Loucy (cell line): ENCODE measurements around the gene UBASH3A.

Experiments
- H2AFZ ChIP-seq: fragments of 200-600 bp; sonication (generic); 2 replicates; pipeline ENCODE4 v1.6.0; 2016; ENCODE audit warnings: antibody characterized with exemption, mild to moderate bottlenecking, low read length, moderate library complexity
- H3F3A ChIP-seq: fragments of 200-600 bp; 2 replicates; pipeline ENCODE4 v1.6.0; 2016; ENCODE audit warnings: antibody characterized with exemption, low read depth, mild to moderate bottlenecking
- H3K27me3 ChIP-seq: fragments of 200-600 bp; sonication (generic); 2 replicates; pipeline ENCODE4 v1.6.1; 2014; ENCODE audit warnings: low read length, mild to moderate bottlenecking; ENCODE audit not compliant: insufficient read depth, poor library complexity, severe bottlenecking
- H3K36me3 ChIP-seq: fragments of 200-600 bp; sonication (generic); 2 replicates; pipeline ENCODE4 v1.6.1; 2016; ENCODE audit warnings: low read length; ENCODE audit not compliant: insufficient read depth
- H3K4me1 ChIP-seq: fragments of 200-600 bp; sonication (generic); 2 replicates; pipeline ENCODE4 v1.5.1; 2014; ENCODE audit warnings: low read length, mild to moderate bottlenecking; ENCODE audit not compliant: insufficient read depth, poor library complexity, severe bottlenecking
- H3K4me2 ChIP-seq: fragments of 200-600 bp; sonication (generic); 2 replicates; pipeline ENCODE4 v1.6.0; 2014; ENCODE audit warnings: antibody characterized with exemption, low read length, low read depth, mild to moderate bottlenecking; ENCODE audit not compliant: poor library complexity, severe bottlenecking
- H3K4me3 ChIP-seq: fragments of 200-600 bp; sonication (generic); 2 replicates; pipeline ENCODE4 v1.5.1; 2014; ENCODE audit warnings: low read length, mild to moderate bottlenecking, mixed read lengths; ENCODE audit not compliant: poor library complexity, severe bottlenecking
- H3K79me2 ChIP-seq: fragments of 200-600 bp; sonication (generic); 2 replicates; pipeline ENCODE4 v1.6.1; 2014; ENCODE audit warnings: low read length; ENCODE audit not compliant: insufficient read depth
- H3K9ac ChIP-seq: fragments of 200-600 bp; sonication (generic); 2 replicates; pipeline ENCODE4 v1.6.0; 2014; ENCODE audit warnings: mild to moderate bottlenecking, low read depth, low read length, moderate library complexity; ENCODE audit not compliant: poor library complexity, severe bottlenecking
- H3K9me2 ChIP-seq: fragments of 200-600 bp; sonication (generic); replicated peaks from 2 replicates; pipeline ENCODE4 v1.6.1; 2016; ENCODE audit warnings: low read depth, low read length, mixed read lengths
- H3K9me3 ChIP-seq: fragments of 200-600 bp; sonication (generic); 2 replicates; pipeline ENCODE4 v1.6.1; 2014; ENCODE audit warnings: mild to moderate bottlenecking, antibody characterized with exemption, low read length, low read depth; ENCODE audit not compliant: insufficient read depth
- H4K20me1 ChIP-seq: fragments of 200-600 bp; sonication (generic); 2 replicates; pipeline ENCODE4 v1.6.0; 2014; ENCODE audit warnings: antibody characterized with exemption, low read length, mild to moderate bottlenecking; ENCODE audit not compliant: insufficient read depth, poor library complexity, severe bottlenecking
- EZH2phosphoT487 ChIP-seq: fragments of 200-600 bp; IDR thresholded peaks from 2 replicates; pipeline ENCODE4 v1.6.1; 2018; ENCODE audit warnings: antibody characterized with exemption, mild to moderate bottlenecking, moderate library complexity, borderline replicate concordance
- TF ChIP-seq, protein P1 (sequence below): fragments of 200-600 bp; sonication (generic); conservative IDR thresholded peaks from 2 replicates; pipeline ENCODE4 v1.5.1; 2014; ENCODE audit warnings: mild to moderate bottlenecking, antibody characterized with exemption, low read length

The UBASH3A gene

DNA sequence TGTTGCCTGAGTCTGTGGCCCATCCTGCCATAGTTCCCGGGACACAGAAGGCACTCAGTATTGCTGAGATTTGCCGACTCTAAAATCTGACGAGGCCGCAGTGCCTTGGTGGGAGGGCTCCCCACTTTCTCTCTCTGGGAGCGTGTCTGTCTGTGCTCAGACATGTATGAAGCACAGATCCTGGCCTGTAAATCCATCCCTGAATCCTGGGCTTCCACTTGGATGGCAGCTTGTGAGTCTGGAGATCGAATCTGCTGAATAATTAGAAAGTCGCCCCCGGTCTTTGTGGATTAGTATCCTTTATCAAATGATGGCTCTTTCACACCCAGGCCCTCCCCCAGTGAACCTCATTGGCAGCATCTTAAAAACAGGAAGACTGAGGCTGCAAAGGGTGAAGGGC, 10.4 kb downstream of the UBASH3A start:
- no peak overlapping the region for H3K9ac ChIP-seq
- peaks cover 25% of the 10 kb centered on the region; the same call in 1 of the 2 replicates for H3K36me3 ChIP-seq
- H3K9me3 ChIP-seq, result no peaks in the 10 kb centered on the region
- no peak overlapping the region for H3K4me3 ChIP-seq
- H3K27me3 ChIP-seq, result no peaks in the 10 kb centered on the region
- H3K9me2 ChIP-seq, result no peaks in the 10 kb centered on the region
- H3K4me1 ChIP-seq, result peaks cover 28% of the 10 kb centered on the region
- H3K79me2 ChIP-seq, result peaks cover 7% of the 10 kb centered on the region; the same call in 1 of the 2 replicates
- no peak overlapping the region for H2AFZ ChIP-seq
- H3F3A ChIP-seq, result no peaks in the 10 kb centered on the region
- no peak overlapping the region for H3K4me2 ChIP-seq
- TF ChIP-seq, protein P1, sequence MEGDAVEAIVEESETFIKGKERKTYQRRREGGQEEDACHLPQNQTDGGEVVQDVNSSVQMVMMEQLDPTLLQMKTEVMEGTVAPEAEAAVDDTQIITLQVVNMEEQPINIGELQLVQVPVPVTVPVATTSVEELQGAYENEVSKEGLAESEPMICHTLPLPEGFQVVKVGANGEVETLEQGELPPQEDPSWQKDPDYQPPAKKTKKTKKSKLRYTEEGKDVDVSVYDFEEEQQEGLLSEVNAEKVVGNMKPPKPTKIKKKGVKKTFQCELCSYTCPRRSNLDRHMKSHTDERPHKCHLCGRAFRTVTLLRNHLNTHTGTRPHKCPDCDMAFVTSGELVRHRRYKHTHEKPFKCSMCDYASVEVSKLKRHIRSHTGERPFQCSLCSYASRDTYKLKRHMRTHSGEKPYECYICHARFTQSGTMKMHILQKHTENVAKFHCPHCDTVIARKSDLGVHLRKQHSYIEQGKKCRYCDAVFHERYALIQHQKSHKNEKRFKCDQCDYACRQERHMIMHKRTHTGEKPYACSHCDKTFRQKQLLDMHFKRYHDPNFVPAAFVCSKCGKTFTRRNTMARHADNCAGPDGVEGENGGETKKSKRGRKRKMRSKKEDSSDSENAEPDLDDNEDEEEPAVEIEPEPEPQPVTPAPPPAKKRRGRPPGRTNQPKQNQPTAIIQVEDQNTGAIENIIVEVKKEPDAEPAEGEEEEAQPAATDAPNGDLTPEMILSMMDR, result no peak
- no peak for TF ChIP-seq EZH2phosphoT487
- no peaks in the 10 kb centered on the region for H4K20me1 ChIP-seq

DNA sequence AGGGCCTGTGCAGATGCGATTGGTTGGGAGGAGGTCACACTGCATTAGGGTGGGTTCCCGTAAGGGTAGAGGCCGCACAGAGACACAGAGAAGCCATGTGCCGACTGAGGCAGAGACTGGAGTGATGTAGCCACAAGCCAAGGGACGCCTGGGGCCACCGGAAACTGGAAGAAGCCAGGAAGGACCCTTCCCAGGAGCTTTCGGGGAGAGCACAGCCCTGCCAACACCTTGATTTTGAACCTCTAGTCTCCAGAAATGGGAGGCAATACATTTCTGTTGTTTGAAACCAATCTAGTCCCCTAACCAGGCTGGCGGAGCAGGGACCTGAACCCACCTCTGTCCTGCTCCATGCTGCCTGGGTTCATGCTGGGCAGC, 10.8 kb downstream of the UBASH3A start:
- H4K20me1 ChIP-seq, result no peaks in the 10 kb centered on the region
- no peaks in the 10 kb centered on the region for H3F3A ChIP-seq
- H3K27me3 ChIP-seq, result no peaks in the 10 kb centered on the region
- no peak overlapping the region for H3K4me3 ChIP-seq
- H3K4me1 ChIP-seq, result peaks cover 26% of the 10 kb centered on the region
- H2AFZ ChIP-seq, result no peak overlapping the region
- no peaks in the 10 kb centered on the region for H3K9me2 ChIP-seq
- peaks cover 4% of the 10 kb centered on the region; the same call in 1 of the 2 replicates for H3K9me3 ChIP-seq
- peaks cover 29% of the 10 kb centered on the region; the same call in 1 of the 2 replicates for H3K36me3 ChIP-seq
- H3K79me2 ChIP-seq, result peaks cover 2% of the 10 kb centered on the region; the same call in 1 of the 2 replicates
- TF ChIP-seq, protein P1, result no peak
- TF ChIP-seq EZH2phosphoT487, result no peak
- no peak overlapping the region for H3K9ac ChIP-seq
- H3K4me2 ChIP-seq, result no peak overlapping the region

- Histone ChIP-seq H3K27me3 (no peaks in the 10 kb centered on the region), H3K36me3 (peaks cover 30% of the 10 kb centered on the region; the same call in 1 of the 2 replicates), H4K20me1 (no peaks in the 10 kb centered on the region), H3F3A (no peaks in the 10 kb centered on the region), H3K4me3 (no peak overlapping the region), H3K9ac (peak overlapping the region; percentile 45), H3K4me2 (peak overlapping the region; percentile 45), H3K4me1 (peaks cover 26% of the 10 kb centered on the region), H3K9me3 (peaks cover 5% of the 10 kb centered on the region; the same call in 1 of the 2 replicates), H2AFZ (no peak overlapping the region), H3K9me2 (no peaks in the 10 kb centered on the region), H3K79me2 (no peaks in the 10 kb centered on the region)
- TF ChIP-seq, protein P1, result no peak
- TF ChIP-seq EZH2phosphoT487, result no peak
Observed at GRCh38 chr21:42414928-42415769, 11.4 kb downstream of the UBASH3A start.
